NCI-H2107 (cell line): ENCODE data around the gene NFX1.

Experiments used
- DNase-seq: peaks from one replicate; lab custom pipeline; 2025; lab: John Stamatoyannopoulos, UW

Gene NFX1

DNA sequence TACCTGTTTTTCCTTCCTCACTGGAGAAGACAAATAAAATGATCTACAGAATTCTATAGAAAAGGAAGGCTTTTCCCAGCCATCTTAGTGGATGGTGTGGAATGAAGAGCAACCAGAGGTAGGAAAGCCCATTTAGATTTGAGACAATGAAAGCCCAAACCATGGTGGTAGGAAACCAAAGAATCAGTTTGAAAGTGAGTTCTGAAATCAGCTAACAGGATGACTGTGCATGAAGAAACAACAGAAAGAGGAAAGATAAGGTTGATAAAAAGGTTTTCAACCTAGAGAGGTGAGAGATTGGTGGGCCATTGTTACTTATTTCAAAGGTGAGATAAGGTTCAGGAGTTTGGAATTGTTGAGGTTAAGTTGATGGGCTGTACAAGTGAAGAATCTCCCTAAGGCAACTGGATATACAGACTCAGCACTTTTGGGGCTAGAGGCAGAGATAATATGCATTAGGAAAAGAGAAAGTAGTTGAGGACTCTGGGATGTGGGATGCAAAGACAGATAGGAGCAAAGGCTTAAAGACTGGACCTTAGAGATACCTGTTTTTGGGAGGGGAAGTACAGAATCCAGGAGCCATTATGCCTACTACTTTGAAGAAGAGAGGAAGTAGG is 23.1 kb upstream of the NFX1 start:
- no peak for DNase-seq

- no peak for DNase-seq
These were observed 20.2 kb upstream of the NFX1 start for GRCh38 chr9:33270146-33270545.

DNA sequence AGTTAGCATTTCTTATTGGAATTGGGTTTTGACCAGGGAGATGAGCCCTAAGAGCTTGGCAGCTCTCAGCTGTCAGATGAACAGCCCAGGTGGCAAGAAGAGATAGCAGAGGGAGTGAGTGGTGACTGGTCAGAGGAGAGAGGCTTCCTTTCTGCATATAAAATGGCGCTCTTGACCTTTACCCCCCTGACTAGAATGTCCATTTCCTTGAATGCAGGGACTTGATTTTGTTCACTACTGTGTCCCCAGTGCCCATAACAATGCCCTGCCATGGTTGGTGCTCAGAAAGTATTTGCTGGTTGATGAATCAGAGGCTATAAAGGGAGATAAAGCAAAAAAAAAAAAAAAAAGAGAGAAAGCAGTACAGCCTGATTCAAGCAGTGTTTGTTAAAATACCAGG is 18.3 kb upstream of the NFX1 start:
- no peak for DNase-seq

DNA sequence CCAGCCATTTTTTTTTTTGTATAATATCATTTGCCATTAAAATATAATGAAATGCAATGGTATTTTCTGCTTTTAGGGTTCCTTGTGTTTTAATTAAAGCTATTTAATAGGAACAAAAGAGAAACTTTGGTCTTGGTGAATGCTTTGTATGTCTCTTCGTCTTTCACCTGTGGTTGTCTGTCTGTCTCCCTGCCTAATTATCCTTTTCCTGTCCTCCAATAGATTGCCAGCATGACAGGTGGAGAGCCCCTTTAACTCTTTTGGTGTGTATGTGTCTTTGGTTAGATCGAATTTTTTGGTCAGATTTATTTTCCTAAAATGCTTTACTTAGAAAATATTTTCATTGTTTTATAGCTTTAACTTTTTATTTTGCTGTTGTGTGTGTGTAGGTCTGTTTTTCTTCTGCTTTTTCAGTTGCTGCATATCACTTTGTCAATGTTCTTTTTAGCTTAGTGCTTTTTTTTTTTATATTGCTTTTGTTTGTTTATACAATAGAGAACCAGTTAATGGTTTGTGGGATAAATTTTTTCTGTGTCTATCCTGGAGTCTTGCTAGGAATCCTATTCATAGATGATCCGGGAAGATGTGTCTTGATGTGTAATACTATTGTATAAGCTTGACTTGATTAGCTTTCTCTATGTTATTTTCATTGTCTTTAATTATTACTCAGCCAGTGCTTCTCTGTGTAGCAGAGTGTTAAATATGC is 16.9 kb upstream of the NFX1 start:
- no peak for DNase-seq

DNA sequence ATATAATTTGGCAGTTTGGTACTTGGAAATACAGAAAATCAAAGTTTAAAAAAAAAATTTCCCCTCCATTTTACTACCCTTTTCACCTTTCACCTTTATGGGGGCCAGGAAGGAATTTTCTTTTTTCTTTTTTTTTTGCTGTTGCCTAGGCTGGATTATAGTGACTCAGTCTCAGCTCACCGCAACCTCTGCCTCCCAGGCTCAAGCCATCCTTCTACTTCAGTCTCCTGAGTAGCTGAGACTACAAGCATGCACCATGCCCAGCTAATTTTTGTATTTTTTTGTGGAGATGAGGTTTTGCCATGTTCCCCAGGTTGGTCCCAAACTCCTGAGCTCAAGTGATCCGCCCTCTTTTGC is 16.4 kb upstream of the NFX1 start:
- DNase-seq = no peak

DNA sequence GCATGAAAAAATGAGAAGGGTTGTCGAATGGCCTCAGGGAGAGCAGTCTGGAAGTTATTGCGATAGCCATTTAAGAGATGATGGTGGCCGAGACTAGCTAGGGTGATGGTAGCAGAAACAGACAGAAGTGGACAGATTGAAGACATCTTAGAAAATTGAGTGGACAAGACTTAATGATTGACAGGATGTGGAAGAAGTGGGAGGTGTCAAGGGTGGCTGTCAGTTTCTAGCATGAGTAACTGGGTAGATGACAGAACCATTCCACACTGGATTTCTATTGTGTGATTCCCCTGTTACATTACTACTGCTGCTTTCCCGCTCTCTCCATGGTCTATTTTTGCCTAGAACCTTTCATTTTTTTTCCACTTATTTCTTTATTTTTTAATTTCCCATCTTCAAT is 12.8 kb upstream of the NFX1 start:
- no peak for DNase-seq

- no peak for DNase-seq
These were observed 4.8 kb upstream of the NFX1 start for GRCh38 chr9:33285502-33285901.

- peak; percentile 58 for DNase-seq
These were observed 3.2 kb upstream of the NFX1 start for GRCh38 chr9:33287087-33287490.

DNA sequence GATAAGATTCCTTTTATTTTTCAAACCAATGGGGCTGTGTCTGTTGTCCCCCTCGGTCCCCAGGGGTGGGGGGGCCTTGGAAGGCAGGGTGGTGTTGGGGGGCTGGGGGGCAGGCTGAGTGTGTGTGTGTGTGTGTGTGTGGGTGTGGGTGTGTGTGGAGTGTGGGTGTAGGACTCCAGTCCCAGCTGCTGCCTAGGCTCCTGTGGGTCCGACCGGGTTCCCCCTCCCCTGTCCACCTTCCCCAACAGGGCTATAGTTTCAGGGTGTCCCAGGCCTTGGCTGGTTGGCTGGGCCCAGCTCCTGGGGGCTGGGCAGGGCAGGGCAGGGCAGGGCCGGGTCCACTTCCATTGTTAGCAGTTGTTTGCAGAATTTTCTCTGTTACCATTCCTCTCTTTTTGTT is 2.1 kb upstream of the NFX1 start:
- no peak for DNase-seq

DNA sequence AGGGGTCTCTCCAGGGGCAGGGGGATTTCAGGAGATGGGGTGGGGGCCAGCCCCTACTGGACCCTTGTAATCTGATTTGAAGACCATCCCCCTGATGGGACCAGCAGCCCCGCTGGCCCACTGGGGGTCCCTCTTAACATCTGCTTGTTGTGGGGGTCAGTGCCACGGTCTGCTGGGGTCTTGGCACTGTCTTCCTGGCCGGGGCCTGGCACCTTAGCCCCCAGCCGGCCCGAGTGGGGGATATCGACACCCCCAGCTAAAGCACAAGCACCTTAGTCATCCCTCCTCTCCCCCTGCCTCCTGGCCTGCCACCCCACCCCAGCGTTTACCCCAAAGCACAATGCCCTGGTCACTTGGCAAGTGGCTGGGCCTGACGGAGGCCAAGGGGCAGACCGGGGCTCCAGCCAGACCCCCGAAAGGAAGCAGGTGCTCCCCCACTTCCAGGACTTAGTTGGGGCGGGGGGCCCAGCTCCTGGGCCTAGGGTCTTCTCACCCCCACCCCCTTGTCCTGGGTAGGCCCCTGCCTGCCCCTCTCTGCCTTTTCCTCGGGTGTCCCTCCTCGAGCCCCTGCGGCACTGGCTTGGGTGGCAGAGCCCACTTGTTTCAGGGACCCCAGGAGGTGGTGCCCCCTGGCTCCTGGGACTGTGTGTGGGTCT is 1.4 kb upstream of the NFX1 start:
- DNase-seq = no peak

DNA sequence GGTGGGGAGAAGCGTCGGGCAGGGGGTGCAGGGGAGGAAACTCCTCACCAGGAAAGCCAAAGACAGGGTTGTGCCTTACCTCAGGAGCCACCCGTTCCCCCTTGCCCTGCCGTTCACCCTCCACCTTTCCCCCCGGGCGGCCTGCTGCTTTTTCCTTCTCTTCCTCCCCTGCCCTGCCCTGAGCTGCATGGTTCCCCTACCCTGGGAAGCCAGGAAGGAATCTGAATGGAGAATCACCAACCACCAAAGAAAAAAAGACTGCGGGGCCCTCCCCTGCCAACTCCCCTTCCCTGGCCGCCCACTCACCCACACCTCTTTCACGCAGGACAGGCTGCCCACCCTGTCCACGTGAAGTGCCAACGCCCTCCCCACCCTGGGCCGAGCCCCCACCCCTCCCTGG is 820 bp upstream of the NFX1 start:
- no peak for DNase-seq

GRCh38 chr9:33289936-33290246 is 425 bp upstream of the NFX1 start:
- DNase-seq = no peak

- no peak for DNase-seq
These were observed 698 bp downstream of the NFX1 start for GRCh38 chr9:33291031-33291397.

DNA sequence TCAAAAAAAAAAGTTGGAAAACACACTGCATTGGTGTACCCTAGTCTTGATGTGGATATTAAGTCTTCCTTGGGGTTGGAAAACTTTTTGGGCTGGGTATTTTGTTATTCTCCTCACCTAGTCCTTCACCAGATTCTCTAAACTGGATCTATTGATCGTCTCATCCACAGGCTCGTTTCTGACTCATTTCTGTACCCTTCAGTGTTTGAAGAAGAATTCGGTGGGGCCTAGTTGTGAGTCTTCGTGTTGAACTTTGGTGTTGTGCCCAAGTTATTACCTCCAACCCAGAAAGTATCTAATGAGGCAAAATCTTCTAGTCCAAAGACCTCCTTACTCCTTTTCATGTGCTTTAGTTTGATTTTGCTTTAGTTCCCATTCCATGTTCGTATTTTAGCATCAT is 1.6 kb downstream of the NFX1 start:
- DNase-seq = no peak

- DNase-seq = no peak
These were observed 3.5 kb downstream of the NFX1 start for GRCh38 chr9:33293782-33294181.

DNA sequence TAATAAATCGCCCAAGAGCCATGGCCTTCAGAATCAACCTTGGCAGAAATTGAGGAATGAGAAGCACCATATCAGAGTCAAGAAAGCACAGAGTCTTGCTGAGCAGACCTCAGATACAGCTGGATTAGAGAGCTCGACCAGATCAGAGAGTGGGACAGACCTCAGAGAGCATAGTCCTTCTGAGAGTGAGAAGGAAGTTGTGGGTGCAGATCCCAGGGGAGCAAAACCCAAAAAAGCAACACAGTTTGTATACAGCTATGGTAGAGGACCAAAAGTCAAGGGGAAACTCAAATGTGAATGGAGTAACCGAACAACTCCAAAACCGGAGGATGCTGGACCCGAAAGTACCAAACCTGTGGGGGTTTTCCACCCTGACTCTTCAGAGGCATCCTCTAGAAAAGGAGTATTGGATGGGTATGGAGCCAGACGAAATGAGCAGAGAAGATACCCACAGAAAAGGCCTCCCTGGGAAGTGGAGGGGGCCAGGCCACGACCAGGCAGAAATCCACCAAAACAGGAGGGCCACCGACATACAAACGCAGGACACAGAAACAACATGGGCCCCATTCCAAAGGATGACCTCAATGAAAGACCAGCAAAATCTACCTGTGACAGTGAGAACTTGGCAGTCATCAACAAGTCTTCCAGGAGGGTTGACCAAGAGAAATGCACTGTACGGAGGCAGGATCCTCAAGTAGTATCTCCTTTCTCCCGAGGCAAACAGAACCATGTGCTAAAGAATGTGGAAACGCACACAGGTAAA is 4.5 kb downstream of the NFX1 start:
- no peak for DNase-seq

- DNase-seq = no peak
These were observed 5.3 kb downstream of the NFX1 start for GRCh38 chr9:33295571-33295970.

GRCh38 chr9:33297432-33297831 is 7.1 kb downstream of the NFX1 start:
- DNase-seq = no peak

- DNase-seq = no peak
These were observed 10.2 kb downstream of the NFX1 start for GRCh38 chr9:33300546-33300945.

- no peak for DNase-seq
These were observed 14.0 kb downstream of the NFX1 start for GRCh38 chr9:33304362-33304761.

DNA sequence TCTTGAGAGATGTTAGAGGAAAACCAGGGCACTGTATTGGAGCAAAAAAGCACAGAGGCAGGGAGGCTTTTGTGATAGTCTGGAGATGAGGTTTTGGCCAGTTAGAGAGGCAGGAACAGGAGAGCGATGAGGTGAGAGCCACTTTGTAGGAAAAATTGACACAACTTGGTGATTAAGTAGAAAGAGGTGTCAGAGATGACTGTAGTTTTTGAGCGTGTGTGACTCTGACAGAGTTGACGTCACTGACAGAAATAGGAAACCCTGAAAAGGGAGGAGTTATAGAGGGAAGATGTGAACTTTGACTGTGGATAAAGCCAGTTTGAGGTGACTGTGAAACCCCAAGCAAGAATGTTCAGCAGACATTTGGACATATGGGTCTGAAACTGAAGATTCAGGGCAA is 15.7 kb downstream of the NFX1 start:
- DNase-seq = no peak

GRCh38 chr9:33307067-33307466 is 16.8 kb downstream of the NFX1 start:
- no peak for DNase-seq

DNA sequence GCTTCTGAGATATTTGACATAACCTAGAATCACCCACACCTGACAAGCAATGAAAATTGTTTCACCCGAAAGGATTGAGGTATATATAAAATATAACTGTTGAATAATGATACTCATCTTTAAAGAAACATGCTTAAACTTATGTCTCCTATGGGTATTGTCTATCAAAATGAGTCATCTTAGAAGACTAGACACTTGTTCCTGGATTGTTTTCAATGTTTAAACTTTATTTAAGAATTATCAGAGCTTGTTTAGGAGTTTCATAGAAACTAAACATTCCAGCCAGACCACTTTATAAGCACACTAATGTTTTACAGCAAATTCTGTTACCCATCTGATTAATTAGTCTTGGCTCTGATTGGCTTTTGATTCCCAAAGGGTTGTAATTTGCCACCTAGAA is 19.6 kb downstream of the NFX1 start:
- no peak for DNase-seq
